ENCODE data around the gene OLA1.

The OLA1 gene

DNA sequence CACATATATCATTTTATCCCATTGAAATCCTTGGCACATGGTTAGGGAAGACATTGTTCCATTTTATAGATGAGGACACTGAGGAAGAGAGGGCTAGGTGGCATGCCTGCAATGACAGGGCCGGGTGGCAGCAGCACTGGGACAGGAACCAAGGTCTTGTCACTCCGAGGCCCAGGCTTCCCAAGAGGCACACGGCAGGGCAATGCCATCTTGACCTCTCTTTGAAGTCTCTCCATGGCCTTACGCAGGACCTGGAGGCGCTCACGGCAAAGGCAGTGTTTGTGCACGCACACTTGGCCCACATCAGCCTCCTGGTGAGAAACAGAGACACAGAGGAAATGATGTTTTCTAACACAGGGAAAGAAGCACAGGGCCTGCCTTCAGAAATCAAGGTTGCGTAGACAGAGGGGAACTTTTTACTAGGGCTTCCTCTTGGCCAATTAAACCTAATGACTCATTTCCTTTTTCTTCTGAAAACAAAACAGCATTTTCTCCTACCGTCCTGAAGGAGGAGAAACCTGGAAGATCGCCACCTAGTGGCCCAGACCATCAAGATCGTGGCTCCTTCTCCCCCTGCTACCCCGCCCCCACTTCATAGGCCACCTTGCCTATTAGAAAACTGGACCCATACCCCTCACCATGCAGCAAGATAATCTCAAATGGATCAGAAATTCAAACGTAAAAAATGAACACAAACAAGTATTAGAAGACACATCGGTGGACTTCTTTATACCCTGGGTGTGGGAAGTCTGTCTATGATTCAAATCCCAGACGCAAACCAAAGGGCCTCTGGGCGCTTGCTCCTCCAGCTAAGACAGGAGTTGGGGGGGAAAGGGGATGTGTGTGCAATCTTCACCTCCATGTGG lies 208.5 kb downstream of the OLA1 start:
- peak; percentile 61 to 73 for DNase-seq (ENCODE audit: extremely low read depth in 1 of 2, low read depth in 1 of 2)

DNA sequence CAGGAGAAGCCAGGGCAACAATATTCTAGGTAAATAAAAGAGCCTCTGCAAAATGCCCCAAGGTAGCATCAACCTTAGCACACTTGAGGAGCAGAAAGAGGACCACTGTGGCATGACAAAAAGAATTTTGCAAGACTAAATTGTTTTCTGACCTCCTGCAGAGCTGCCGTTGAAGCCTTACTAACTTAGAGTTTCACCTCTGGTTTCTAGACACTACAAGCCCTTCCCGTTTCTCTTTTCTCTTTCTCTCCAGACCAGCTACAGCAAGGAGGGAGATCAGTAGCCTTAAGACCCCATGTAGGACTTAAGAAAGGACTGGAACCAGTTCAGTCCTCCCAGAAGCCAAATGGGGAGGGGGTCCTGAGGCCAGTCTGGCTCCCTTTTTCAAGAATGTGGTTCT lies 209.9 kb downstream of the OLA1 start:
- DNase-seq (ENCODE audit: extremely low read depth in 1 of 2, low read depth in 1 of 2): no peak

DNA sequence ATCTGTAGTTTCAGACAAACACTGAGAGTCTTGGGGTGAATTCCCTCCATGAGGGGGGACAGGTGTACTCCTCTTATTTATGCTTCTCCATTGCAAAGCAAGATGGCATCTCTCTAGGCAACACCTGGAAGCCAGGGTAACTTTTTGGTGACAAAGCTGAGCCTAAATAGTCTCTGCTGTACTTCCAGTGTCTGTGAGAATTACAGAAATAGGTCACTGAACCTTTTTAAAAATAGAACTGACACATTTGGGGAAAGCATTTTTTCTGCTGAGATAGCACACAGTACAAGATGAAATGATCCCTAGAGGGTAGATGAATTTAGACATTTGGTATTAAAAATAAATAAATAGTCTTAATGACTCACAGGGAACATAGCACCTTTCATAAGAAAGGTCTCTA lies 211.5 kb downstream of the OLA1 start:
- no peak for DNase-seq (ENCODE audit: extremely low read depth in 1 of 2, low read depth in 1 of 2)

DNA sequence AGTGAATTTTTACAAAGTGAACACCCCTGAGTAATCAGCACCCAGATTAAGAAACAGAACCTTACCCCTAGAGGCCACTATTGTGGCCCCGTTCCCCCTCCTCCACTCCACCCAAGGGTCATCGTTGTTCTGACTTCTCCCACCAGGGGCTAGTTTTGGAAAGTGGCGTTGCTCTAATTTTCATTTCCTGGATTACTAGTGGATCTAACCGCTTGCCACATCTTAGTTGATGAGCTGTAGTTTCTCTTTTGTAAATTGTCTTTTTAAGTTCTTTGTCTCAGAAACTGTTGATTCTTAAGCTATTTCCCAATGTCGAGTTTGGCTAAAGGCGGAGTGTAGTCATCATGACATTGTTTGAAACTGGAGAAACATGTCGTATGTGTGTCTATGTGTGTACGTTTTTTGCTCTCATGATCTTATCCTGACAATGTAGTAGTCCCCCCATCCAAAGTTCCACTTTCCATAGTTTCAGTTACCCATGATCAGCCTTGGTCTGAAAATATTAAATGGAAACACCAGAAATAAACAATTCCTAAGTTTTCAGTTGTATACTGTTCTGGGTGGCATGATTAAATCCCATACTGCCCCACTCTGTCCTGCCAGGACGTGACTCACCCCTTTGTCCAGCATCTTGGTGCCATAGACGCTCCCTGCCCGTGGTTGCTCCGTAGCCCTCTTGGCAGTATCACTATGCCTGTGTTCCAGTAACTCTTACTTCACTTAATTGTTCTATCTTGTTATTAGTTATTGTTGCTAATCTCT lies 212.2 kb downstream of the OLA1 start:
- no peak for DNase-seq (ENCODE audit: extremely low read depth in 1 of 2, low read depth in 1 of 2)

DNA sequence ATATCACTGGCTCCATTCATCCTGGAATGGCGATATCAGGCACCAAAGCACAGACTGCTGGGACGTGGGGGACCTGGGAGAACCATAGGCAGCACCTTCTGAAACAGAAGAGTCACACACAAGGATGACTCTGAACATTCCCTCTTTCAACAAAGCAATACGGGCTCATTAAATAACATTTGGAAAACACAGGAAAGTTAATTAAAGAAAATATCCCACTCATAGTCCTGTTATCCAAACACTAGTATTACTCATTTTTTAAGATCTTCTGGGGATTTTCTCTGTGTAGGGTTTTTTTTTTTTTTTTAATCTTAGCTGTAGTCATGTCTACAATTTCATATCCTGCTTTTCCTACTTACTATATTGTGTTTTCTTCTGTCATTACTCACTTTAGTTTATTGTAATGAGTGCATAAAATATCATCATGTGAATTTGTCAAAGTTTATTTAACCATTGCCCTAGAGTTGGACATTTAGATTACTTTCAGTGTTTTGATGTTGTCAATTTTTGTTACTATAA lies 213.2 kb downstream of the OLA1 start:
- DNase-seq (ENCODE audit: extremely low read depth in 1 of 2, low read depth in 1 of 2): no peak

DNA sequence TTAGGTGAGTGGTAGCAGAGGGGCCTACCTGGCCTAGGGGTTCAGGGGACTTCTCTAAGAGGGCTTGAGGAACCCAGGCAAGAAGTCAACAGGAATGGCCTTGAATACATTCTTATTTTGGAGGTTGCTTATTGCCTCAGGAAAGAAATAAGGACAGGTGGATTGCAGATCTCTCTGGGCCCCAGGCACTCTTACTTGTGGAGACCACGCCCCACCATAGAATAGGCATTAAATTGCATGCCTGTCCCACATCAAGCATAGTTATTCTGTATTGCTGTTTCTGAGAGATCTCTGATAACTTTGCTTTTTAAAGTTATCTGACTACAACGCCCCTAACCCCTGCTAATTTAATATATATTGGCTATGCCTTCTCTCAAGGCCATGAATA lies 215.2 kb downstream of the OLA1 start:
- DNase-seq (ENCODE audit: extremely low read depth in 1 of 2, low read depth in 1 of 2): no peak

- DNase-seq (ENCODE audit: extremely low read depth in 1 of 2, low read depth in 1 of 2): no peak
Measured at GRCh38 chr2:174031226-174031625, 217.1 kb downstream of the OLA1 start.

DNA sequence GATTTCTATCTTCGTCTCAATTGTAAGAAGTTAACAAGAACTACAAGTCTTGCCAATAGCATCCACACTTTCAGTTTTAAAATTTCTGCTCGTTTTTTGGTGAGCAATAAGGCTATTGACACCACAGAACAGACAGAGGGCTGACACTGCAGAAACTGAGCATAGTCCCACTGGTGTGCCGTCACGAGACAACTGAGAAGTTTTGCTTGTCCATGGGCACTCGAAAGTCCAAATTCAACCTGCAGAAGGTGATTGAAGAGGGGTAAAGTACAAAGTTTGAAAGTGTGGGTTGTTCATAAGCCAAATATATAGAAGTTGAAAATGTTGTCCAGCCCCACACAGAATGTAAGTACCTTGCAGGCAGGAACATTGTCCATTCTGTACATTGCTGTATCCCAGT lies 219.4 kb downstream of the OLA1 start:
- DNase-seq (ENCODE audit: extremely low read depth in 1 of 2, low read depth in 1 of 2): no peak

- DNase-seq (ENCODE audit: extremely low read depth in 1 of 2, low read depth in 1 of 2): no peak
Measured at GRCh38 chr2:174027956-174028355, 220.4 kb downstream of the OLA1 start.

DNA sequence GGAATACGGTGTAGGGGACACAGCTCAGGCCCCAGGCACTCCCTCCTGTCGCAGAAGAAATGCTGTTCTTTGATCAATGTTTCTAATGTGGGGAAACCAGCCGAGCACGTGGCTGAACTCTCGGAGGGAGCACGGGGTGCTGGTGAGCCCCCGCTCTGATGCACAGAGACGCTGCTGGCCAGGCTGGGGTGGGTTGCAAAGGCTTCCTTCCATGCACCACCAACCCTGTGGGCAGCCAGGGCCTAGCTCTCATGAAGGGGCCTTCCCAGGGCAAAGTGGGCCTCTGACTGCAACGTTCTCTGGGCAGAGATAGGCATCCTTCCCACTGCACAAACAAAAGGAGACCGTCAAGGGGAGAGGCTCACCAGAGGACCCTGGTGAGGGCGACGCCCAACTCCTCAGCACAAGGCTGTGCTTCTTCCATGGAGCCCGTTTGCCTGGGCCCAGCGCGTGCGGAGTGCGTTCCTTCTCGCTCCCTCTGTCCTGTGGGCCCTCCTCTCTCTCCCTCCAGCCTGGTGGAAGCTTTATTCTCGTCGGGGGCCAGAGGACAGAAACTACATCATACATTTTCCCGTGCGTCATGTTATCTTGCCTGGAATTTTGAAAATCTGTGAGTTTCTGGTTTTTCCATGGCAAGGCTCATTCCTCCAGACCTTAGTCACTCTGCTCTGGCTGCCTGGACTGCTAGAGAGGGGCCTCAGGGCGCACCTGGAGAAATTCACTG lies 222.0 kb downstream of the OLA1 start:
- DNase-seq (ENCODE audit: extremely low read depth in 1 of 2, low read depth in 1 of 2): no peak

GRCh38 chr2:174025271-174026121 lies 222.8 kb downstream of the OLA1 start:
- no peak for DNase-seq (ENCODE audit: extremely low read depth in 1 of 2, low read depth in 1 of 2)

- no peak for DNase-seq (ENCODE audit: extremely low read depth in 1 of 2, low read depth in 1 of 2)
Measured at GRCh38 chr2:174024524-174025270, 223.6 kb downstream of the OLA1 start.

- DNase-seq (ENCODE audit: extremely low read depth in 1 of 2, low read depth in 1 of 2): no peak
Measured at GRCh38 chr2:174023591-174024523, 224.5 kb downstream of the OLA1 start.
